ENCODE measurements around the gene CAPN13.

GRCh38 chr2:30717081-30717650, 90.1 kb downstream of the CAPN13 start:
- no peak for TF ChIP-seq CTCF (IDR thresholded peaks at IDR 0.05; ENCODE audit: borderline replicate concordance, extremely low read depth, low read length, poor library complexity, severe bottlenecking)
- no peak for TF ChIP-seq EZH2 (IDR thresholded peaks at IDR 0.05; ENCODE audit: borderline replicate concordance, low read depth, low read length, severe bottlenecking)
